GM12801 (cell line): ENCODE results near the gene MPP4.

Source experiments
- TF ChIP-seq, protein P1 (sequence below): IDR thresholded peaks from one replicate; pipeline ENCODE4 v1.5.1; 2011; ENCODE audit warnings: control low read depth; ENCODE audit not compliant: insufficient read length; ENCODE audit errors: extremely low read depth

MPP4 gene

DNA sequence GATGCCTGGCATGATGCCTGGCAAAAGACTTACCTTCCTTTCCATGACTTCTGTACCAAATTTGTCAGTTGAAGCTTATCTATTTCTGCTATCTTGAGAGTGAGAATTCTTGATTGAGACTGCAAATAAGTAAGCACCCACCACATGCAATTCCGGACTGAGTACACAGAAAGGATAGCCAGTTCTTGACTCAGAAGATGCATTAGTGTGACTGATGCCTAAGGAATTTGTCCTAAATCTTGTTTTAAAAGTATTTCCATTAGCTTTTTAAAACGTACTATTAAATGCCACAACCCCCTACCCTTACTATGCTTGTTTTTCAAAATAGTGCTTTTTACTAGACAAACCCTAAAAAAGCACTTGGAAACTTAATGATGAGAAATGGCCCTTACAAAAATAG, 545 bp downstream of the MPP4 start:
- TF ChIP-seq, protein P1, sequence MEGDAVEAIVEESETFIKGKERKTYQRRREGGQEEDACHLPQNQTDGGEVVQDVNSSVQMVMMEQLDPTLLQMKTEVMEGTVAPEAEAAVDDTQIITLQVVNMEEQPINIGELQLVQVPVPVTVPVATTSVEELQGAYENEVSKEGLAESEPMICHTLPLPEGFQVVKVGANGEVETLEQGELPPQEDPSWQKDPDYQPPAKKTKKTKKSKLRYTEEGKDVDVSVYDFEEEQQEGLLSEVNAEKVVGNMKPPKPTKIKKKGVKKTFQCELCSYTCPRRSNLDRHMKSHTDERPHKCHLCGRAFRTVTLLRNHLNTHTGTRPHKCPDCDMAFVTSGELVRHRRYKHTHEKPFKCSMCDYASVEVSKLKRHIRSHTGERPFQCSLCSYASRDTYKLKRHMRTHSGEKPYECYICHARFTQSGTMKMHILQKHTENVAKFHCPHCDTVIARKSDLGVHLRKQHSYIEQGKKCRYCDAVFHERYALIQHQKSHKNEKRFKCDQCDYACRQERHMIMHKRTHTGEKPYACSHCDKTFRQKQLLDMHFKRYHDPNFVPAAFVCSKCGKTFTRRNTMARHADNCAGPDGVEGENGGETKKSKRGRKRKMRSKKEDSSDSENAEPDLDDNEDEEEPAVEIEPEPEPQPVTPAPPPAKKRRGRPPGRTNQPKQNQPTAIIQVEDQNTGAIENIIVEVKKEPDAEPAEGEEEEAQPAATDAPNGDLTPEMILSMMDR = no peak

- TF ChIP-seq, protein P1 = no peak
Observed at GRCh38 chr2:201696151-201696659, 2.2 kb downstream of the MPP4 start.

- TF ChIP-seq, protein P1 = no peak
Observed at GRCh38 chr2:201685156-201685555, 13.3 kb downstream of the MPP4 start.

- TF ChIP-seq, protein P1 = no peak
Observed at GRCh38 chr2:201680743-201681142, 17.7 kb downstream of the MPP4 start.

DNA sequence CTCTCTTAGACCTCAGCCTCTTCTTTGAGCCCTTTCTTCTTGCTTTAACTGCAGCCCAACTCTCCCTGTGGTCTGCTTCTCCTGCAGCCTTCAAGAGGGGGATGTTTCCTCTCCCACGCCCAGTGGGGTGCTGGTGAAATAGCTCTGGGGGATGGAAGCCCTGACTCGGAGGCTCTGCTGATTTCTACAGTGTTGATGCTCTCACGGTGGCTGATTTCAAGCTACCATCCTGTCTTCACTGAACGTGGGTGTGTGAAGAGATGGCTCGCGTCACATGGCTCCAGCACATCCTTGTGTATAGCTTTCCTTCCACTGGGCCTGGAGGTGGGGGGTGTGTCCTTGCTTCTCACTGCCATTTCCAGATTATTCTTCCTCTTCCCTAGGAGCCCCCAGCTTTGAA, 20.0 kb downstream of the MPP4 start:
- TF ChIP-seq, protein P1 = no peak

- TF ChIP-seq, protein P1 = no peak
Observed at GRCh38 chr2:201675454-201675853, 23.0 kb downstream of the MPP4 start.

GRCh38 chr2:201674794-201675193, 23.6 kb downstream of the MPP4 start:
- TF ChIP-seq, protein P1 = no peak
